ENCODE data around the gene EDC4.

- TF ChIP-seq EZH2 (IDR thresholded peaks at IDR 0.05): no peak
- TF ChIP-seq, protein P1, sequence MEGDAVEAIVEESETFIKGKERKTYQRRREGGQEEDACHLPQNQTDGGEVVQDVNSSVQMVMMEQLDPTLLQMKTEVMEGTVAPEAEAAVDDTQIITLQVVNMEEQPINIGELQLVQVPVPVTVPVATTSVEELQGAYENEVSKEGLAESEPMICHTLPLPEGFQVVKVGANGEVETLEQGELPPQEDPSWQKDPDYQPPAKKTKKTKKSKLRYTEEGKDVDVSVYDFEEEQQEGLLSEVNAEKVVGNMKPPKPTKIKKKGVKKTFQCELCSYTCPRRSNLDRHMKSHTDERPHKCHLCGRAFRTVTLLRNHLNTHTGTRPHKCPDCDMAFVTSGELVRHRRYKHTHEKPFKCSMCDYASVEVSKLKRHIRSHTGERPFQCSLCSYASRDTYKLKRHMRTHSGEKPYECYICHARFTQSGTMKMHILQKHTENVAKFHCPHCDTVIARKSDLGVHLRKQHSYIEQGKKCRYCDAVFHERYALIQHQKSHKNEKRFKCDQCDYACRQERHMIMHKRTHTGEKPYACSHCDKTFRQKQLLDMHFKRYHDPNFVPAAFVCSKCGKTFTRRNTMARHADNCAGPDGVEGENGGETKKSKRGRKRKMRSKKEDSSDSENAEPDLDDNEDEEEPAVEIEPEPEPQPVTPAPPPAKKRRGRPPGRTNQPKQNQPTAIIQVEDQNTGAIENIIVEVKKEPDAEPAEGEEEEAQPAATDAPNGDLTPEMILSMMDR (IDR thresholded peaks at IDR 0.05 in 2 of 3, conservative IDR thresholded peaks at IDR 0.05 in 1 of 3; ENCODE audit: borderline replicate concordance in 1 of 3, insufficient read depth in 1 of 3, low read depth in 2 of 3, low read length in 2 of 3): no peak
- no peak for TF ChIP-seq SIN3A (IDR thresholded peaks at IDR 0.05; ENCODE audit: low read depth)
- TF ChIP-seq, protein P2, sequence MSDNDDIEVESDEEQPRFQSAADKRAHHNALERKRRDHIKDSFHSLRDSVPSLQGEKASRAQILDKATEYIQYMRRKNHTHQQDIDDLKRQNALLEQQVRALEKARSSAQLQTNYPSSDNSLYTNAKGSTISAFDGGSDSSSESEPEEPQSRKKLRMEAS (IDR thresholded peaks at IDR 0.05): 0 out of 2 replicates have a peak, but pooled peaks have one; percentile 23
- TF ChIP-seq CBX3 (IDR thresholded peaks at IDR 0.05; ENCODE audit: low read depth): no peak
- TF ChIP-seq EZH2phosphoT487 (IDR thresholded peaks at IDR 0.05; ENCODE audit: borderline replicate concordance): no peak
- no peak for TF ChIP-seq POLR2A (IDR thresholded peaks at IDR 0.05; ENCODE audit: borderline replicate concordance, extremely low read depth, insufficient read depth, insufficient read length)
- TF ChIP-seq POLR2AphosphoS5 (IDR thresholded peaks at IDR 0.05; ENCODE audit: low read depth, low read length): no peak
- TF ChIP-seq TCF7L2 (IDR thresholded peaks at IDR 0.05; ENCODE audit: borderline replicate concordance, extremely low read depth, insufficient read depth, insufficient read length): no peak
- TF ChIP-seq ZBTB33 (IDR thresholded peaks at IDR 0.05; ENCODE audit: extremely low read depth, insufficient replicate concordance, low read length): no peak
- TF ChIP-seq, protein P3, sequence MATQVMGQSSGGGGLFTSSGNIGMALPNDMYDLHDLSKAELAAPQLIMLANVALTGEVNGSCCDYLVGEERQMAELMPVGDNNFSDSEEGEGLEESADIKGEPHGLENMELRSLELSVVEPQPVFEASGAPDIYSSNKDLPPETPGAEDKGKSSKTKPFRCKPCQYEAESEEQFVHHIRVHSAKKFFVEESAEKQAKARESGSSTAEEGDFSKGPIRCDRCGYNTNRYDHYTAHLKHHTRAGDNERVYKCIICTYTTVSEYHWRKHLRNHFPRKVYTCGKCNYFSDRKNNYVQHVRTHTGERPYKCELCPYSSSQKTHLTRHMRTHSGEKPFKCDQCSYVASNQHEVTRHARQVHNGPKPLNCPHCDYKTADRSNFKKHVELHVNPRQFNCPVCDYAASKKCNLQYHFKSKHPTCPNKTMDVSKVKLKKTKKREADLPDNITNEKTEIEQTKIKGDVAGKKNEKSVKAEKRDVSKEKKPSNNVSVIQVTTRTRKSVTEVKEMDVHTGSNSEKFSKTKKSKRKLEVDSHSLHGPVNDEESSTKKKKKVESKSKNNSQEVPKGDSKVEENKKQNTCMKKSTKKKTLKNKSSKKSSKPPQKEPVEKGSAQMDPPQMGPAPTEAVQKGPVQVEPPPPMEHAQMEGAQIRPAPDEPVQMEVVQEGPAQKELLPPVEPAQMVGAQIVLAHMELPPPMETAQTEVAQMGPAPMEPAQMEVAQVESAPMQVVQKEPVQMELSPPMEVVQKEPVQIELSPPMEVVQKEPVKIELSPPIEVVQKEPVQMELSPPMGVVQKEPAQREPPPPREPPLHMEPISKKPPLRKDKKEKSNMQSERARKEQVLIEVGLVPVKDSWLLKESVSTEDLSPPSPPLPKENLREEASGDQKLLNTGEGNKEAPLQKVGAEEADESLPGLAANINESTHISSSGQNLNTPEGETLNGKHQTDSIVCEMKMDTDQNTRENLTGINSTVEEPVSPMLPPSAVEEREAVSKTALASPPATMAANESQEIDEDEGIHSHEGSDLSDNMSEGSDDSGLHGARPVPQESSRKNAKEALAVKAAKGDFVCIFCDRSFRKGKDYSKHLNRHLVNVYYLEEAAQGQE (IDR thresholded peaks at IDR 0.05; ENCODE audit: low read depth): no peak
- no peak for TF ChIP-seq EGR1 (IDR thresholded peaks at IDR 0.05; ENCODE audit: low read depth)
- no peak for TF ChIP-seq ZNF274 (IDR thresholded peaks at IDR 0.05; ENCODE audit: low read depth, low read length)
Measured at GRCh38 chr16:67917852-67918236, 45.0 kb downstream of the EDC4 start.
